CD4-positive, alpha-beta T cell (primary cell): ENCODE data around the gene DMKN. TPM values are rescaled to one million over a fixed set of nuclear protein-coding genes. Genes with fewer than 3 reads are reported as not detected.

Experiments used
- ATAC-seq: fragments of 200-7000 bp; cut with Tn5 transposase; one replicate; pipeline ENCODE4 v1.10.0; 2022; ENCODE audit warnings: mild to moderate bottlenecking; ENCODE audit not compliant: poor library complexity
- CTCF ChIA-PET: fragments of 350-600 bp; sonication (Branson Sonifier 250); formaldehyde crosslinking; loops from one replicate; lab custom pipeline; 2021; ENCODE audit warnings: antibody characterized with exemption, inconsistent platforms; lab: Charles Lee
- POLR2A ChIA-PET: fragments of 350-600 bp; sonication (Branson Sonifier 250); formaldehyde crosslinking; loops from one replicate; lab custom pipeline; 2021; ENCODE audit warnings: antibody characterized with exemption, inconsistent platforms; lab: Charles Lee
- DNase-seq, 14 experiments: peaks; one replicate each; pipeline ENCODE4 v3.0.0-alpha.2; 2013 to 2020; ENCODE audit warnings: mixed read lengths in 2 of 14
- H3K27ac ChIP-seq, 2 donors: one replicate each; pipeline versions ENCODE4 v1.5.1 to v1.7.0; 2013; ENCODE audit warnings: low read length in 2 of 2, low read depth in 1 of 2, mild to moderate bottlenecking in 1 of 2
- H3K27me3 ChIP-seq, 2 experiments: 1 replicate in 1 of 2; 2 replicates in 1 of 2; pipeline versions ENCODE4 v1.6.1 to v1.7.0; 2013; ENCODE audit warnings: low read length in 2 of 2, control low read depth in 1 of 2, mild to moderate bottlenecking in 1 of 2, moderate library complexity in 1 of 2; ENCODE audit not compliant: insufficient read depth in 2 of 2, control insufficient read depth in 1 of 2
- H3K36me3 ChIP-seq: one replicate; pipeline ENCODE4 v1.6.1; 2013; ENCODE audit warnings: low read length, control low read depth; ENCODE audit not compliant: insufficient read depth
- H3K4me1 ChIP-seq: one replicate; pipeline ENCODE4 v1.6.1; 2013; ENCODE audit warnings: low read length, control low read depth; ENCODE audit not compliant: insufficient read depth
- H3K4me3 ChIP-seq: one replicate; pipeline ENCODE4 v1.5.1; 2013; ENCODE audit warnings: mild to moderate bottlenecking, low read length, moderate library complexity
- H3K9me3 ChIP-seq, 2 experiments: 1 replicate in 1 of 2; 2 replicates in 1 of 2; pipeline versions ENCODE4 v1.6.1 to v1.7.0; 2013; ENCODE audit warnings: low read length in 2 of 2, mild to moderate bottlenecking in 2 of 2, control low read depth in 1 of 2, moderate library complexity in 1 of 2; ENCODE audit not compliant: control insufficient read depth in 1 of 2, insufficient read depth in 1 of 2
- H3K27ac Mint-ChIP-seq: one replicate; pipeline ENCODE4 v1.8.0; 2020; ENCODE audit warnings: mixed read lengths
- H3K27me3 Mint-ChIP-seq: one replicate; pipeline ENCODE4 v1.8.0; 2021; ENCODE audit warnings: mixed read lengths
- H3K36me3 Mint-ChIP-seq: one replicate; pipeline ENCODE4 v1.8.0; 2021; ENCODE audit warnings: low read depth, mixed read lengths
- H3K4me1 Mint-ChIP-seq: one replicate; pipeline ENCODE4 v1.8.0; 2021; ENCODE audit warnings: low read depth, mixed read lengths
- H3K4me3 Mint-ChIP-seq: one replicate; pipeline ENCODE4 v1.8.0; 2020; ENCODE audit warnings: mild to moderate bottlenecking, mixed read lengths
- H3K9me3 Mint-ChIP-seq: one replicate; pipeline ENCODE4 v1.8.0; 2020; ENCODE audit warnings: mixed read lengths
- CTCF ChIP-seq: fragments of 200-600 bp; IDR thresholded peaks from one replicate; pipeline ENCODE4 v1.8.0; 2022; ENCODE audit warnings: antibody characterized with exemption, mild to moderate bottlenecking
- intact Hi-C, 2 experiments: fragments of 100-400 bp; cut with DNase I in 1 of 2; cut with micrococcal nuclease in 1 of 2; formaldehyde crosslinking; loops; one replicate each; pipeline versions ENCODE4 v1.15.1 to v1.9.0; 2023 to 2025; cut with DNase I, micrococcal nuclease
- total RNA-seq, 174 experiments: library from RNA in 2 of 174; stranded (reverse) in 2 of 174; gene quantifications; one replicate each; pipeline ENCODE4 v1.2.3 and lab custom pipeline; 2021 to 2026

The DMKN gene
- total RNA-seq, 2 experiments from 2014 or later, result not detected

GRCh38 chr19:35519291-35519690 lies 5.8 kb upstream of the DMKN start:
- Mint-ChIP-seq H3K4me1 (no peaks in the 10 kb centered on the region), H3K4me3 (no peak overlapping the region), H3K36me3 (no peaks in the 10 kb centered on the region), H3K27ac (no peak overlapping the region), H3K27me3 (peaks cover 29% of the 10 kb centered on the region), H3K9me3 (no peaks in the 10 kb centered on the region)
- H3K4me3 ChIP-seq, result no peak overlapping the region
- ChIA-PET CTCF (no interaction called here), POLR2A (no interaction called here)
- H3K27me3 ChIP-seq, result peaks cover 0 to 3% of the 10 kb centered on the region in 2 experiments
- no peaks in the 10 kb centered on the region for H3K36me3 ChIP-seq
- ATAC-seq (no peak), DNase-seq (no peak)
- intact Hi-C loops, result no loop called here
- TF ChIP-seq CTCF, result no peak
- H3K9me3 ChIP-seq, result no peaks in the 10 kb centered on the region
- no peaks in the 10 kb centered on the region for H3K4me1 ChIP-seq
- H3K27ac ChIP-seq, result no peak overlapping the region

DNA sequence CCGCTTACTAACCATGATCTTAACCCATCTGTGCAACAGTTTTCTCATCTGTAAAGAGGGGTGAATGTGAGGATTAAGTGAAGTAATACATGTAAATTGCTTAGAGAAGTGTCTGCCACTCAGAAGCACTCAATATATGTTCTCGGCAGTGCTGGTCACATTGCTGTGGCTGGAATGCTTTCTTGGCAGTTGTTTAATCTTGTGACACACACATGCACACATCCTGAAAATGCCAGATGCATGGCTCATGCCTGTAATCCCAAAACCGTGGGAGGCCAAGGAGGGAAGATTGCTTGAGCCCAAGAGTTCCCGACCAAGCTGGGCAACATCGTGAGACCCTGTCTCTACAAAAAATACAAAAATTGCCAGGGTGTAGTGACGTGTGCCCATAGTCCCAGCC lies 4.9 kb upstream of the DMKN start:
- H3K4me1 ChIP-seq, result no peaks in the 10 kb centered on the region
- POLR2A ChIA-PET, result no interaction called here
- TF ChIP-seq CTCF, result no peak
- Mint-ChIP-seq H3K27ac (no peak overlapping the region), H3K4me1 (no peaks in the 10 kb centered on the region), H3K27me3 (peaks cover 30% of the 10 kb centered on the region), H3K36me3 (no peaks in the 10 kb centered on the region), H3K4me3 (no peak overlapping the region), H3K9me3 (no peaks in the 10 kb centered on the region)
- CTCF ChIA-PET, result no interaction called here
- intact Hi-C loops, result no loop called here
- H3K27me3 ChIP-seq, result peaks cover 0 to 4% of the 10 kb centered on the region in 2 experiments
- H3K4me3 ChIP-seq, result no peak overlapping the region
- H3K36me3 ChIP-seq, result no peaks in the 10 kb centered on the region
- H3K9me3 ChIP-seq, result no peaks in the 10 kb centered on the region
- no peak overlapping the region for H3K27ac ChIP-seq
- DNase-seq (no peak), ATAC-seq (no peak)

DNA sequence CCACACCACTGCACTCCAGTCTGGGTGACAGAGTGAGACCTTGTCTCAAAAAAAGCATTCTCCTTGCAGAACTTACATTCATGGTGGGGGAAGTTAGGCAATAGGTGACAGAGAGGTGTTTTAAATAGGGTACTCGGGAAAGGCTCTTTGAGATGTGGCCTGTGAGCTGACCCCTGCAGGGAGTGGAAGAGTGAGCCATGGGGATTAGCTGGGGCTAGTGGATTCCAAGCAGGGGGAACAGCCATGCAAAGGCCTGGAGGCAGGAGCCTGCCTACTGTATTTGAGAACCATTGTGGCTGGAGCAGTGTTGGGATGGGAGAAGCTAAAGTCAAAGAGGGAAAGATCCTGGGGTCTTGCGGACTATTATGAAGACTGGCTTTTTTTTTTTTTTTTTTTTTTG lies 3.9 kb upstream of the DMKN start:
- no peak overlapping the region for H3K27ac Mint-ChIP-seq
- no peak overlapping the region for H3K27ac ChIP-seq
- no peaks in the 10 kb centered on the region for H3K36me3 Mint-ChIP-seq
- no peak for DNase-seq
- intact Hi-C loops, result no loop called here
- no peak overlapping the region for H3K4me3 Mint-ChIP-seq
- H3K4me3 ChIP-seq, result no peak overlapping the region
- H3K9me3 Mint-ChIP-seq, result no peaks in the 10 kb centered on the region
- TF ChIP-seq CTCF, result no peak
- POLR2A ChIA-PET, result no interaction called here
- CTCF ChIA-PET, result no interaction called here
- no peaks in the 10 kb centered on the region for H3K4me1 Mint-ChIP-seq
- H3K27me3 Mint-ChIP-seq, result peaks cover 40% of the 10 kb centered on the region
- no peak for ATAC-seq
- no peaks in the 10 kb centered on the region for H3K36me3 ChIP-seq
- H3K27me3 ChIP-seq, result peaks cover 0 to 7% of the 10 kb centered on the region in 2 experiments
- no peaks in the 10 kb centered on the region for H3K9me3 ChIP-seq
- H3K4me1 ChIP-seq, result no peaks in the 10 kb centered on the region
